ENCODE measurements around the gene BAK1. TPM values are rescaled to one million over a fixed set of nuclear protein-coding genes. Genes with fewer than 3 reads are reported as not detected.
A peak's percentile ranks its signal among the peaks of the same experiment; 100 is the strongest.

BAK1 gene
- total and polyA plus RNA-seq, 2 of the 13 experiments (the other 11 are each of a cell fraction or from before 2014, with no cell fraction given): 15.0 to 23.8 TPM

GRCh38 chr6:33579828-33580714 is at the start of gene BAK1 (continued):
- TF ChIP-seq DRAP1 (CRISPR knock-in tag; IDR thresholded peaks at IDR 0.05): peak; percentile 72
- no peak for TF ChIP-seq DBP (CRISPR knock-in tag; IDR thresholded peaks at IDR 0.05; ENCODE audit: not compliant biosample characterization)
- TF ChIP-seq MAZ (IDR thresholded peaks at IDR 0.05; ENCODE audit: borderline replicate concordance, low read depth, low read length): peak; percentile 78; the same call in 1 of the 2 replicates
- peak; percentile 64 for TF ChIP-seq MAZ (CRISPR knock-in tag; IDR thresholded peaks at IDR 0.05; ENCODE audit: low read depth)
- no peak for TF ChIP-seq ZNF17 (CRISPR knock-in tag; IDR thresholded peaks at IDR 0.05)
- peak; percentile 29; the same call in 1 of the 2 replicates for TF ChIP-seq FOSL2 (CRISPR knock-in tag; IDR thresholded peaks at IDR 0.05)
- TF ChIP-seq KLF11 (CRISPR knock-in tag; IDR thresholded peaks at IDR 0.05): no peak; the same call in 1 of the 2 replicates
- TF ChIP-seq ZNF276 (CRISPR knock-in tag; IDR thresholded peaks at IDR 0.05; ENCODE audit: low read depth): no peak
- 0 out of 2 replicates have a peak, but pooled peaks have one; percentile 36 for TF ChIP-seq ZBTB43 (CRISPR knock-in tag; conservative IDR thresholded peaks at IDR 0.05)
- peak; percentile 58 for TF ChIP-seq PAXIP1 (CRISPR knock-in tag; conservative IDR thresholded peaks at IDR 0.05)
- TF ChIP-seq ZNF556 (CRISPR knock-in tag; IDR thresholded peaks at IDR 0.05; ENCODE audit: borderline replicate concordance): peak; percentile 70
- peak; percentile 27; the same call in 1 of the 2 replicates for TF ChIP-seq THRA (CRISPR knock-in tag; IDR thresholded peaks at IDR 0.05; ENCODE audit: borderline replicate concordance)
- 0 out of 2 replicates have a peak, but pooled peaks have one; percentile 42 for TF ChIP-seq TSC22D2 (CRISPR knock-in tag; IDR thresholded peaks at IDR 0.05; ENCODE audit: borderline replicate concordance)
- peak; percentile 31; the same call in 1 of the 2 replicates for TF ChIP-seq ZNF614 (CRISPR knock-in tag; IDR thresholded peaks at IDR 0.05; ENCODE audit: borderline replicate concordance)
- 0 out of 2 replicates have a peak, but pooled peaks have one; percentile 49 for TF ChIP-seq PCBP1 (IDR thresholded peaks at IDR 0.05; ENCODE audit: borderline replicate concordance, low read depth, low read length)
- TF ChIP-seq ZNF792 (CRISPR knock-in tag; IDR thresholded peaks at IDR 0.05): peak; percentile 85

All from HepG2 (cell line).